Activated CD8-positive, alpha-beta T cell treated with anti-CD3 and anti-CD28 coated beads for 36 hours (primary cell): ENCODE results near the gene SMU1. TPM values are rescaled to one million over a fixed set of nuclear protein-coding genes. Genes with fewer than 3 reads are reported as not detected.
A peak's percentile ranks its signal among the peaks of the same experiment; 100 is the strongest.

Experiments
- ATAC-seq: fragments of 200-7000 bp; cut with Tn5 transposase; one replicate; pipeline ENCODE4 v1.10.0; 2021; ENCODE audit warnings: mild to moderate bottlenecking, moderate library complexity
- CTCF ChIA-PET: fragments of 350-600 bp; sonication (Branson Sonifier 250); formaldehyde crosslinking; loops from one replicate; lab custom pipeline; 2021; ENCODE audit warnings: antibody characterized with exemption; lab: Charles Lee
- POLR2A ChIA-PET: fragments of 350-600 bp; sonication (Branson Sonifier 250); formaldehyde crosslinking; loops from one replicate; lab custom pipeline; 2021; ENCODE audit warnings: antibody characterized with exemption; lab: Charles Lee
- DNase-seq: peaks from one replicate; pipeline ENCODE4 v3.0.0-alpha.2; 2020
- H3K27ac Mint-ChIP-seq: one replicate; pipeline ENCODE4 v1.8.0; 2021; ENCODE audit warnings: mild to moderate bottlenecking, mixed read lengths
- H3K27me3 Mint-ChIP-seq: one replicate; pipeline ENCODE4 v1.8.0; 2021; ENCODE audit warnings: mixed read lengths
- H3K36me3 Mint-ChIP-seq: one replicate; pipeline ENCODE4 v1.8.0; 2021; ENCODE audit warnings: low read depth, mixed read lengths
- H3K4me1 Mint-ChIP-seq: one replicate; pipeline ENCODE4 v1.8.0; 2021; ENCODE audit warnings: low read depth, mixed read lengths
- H3K4me3 Mint-ChIP-seq: one replicate; pipeline ENCODE4 v1.8.0; 2021; ENCODE audit warnings: mild to moderate bottlenecking, moderate library complexity, mixed read lengths
- H3K9me3 Mint-ChIP-seq: one replicate; pipeline ENCODE4 v1.8.0; 2021; ENCODE audit warnings: mixed read lengths
- intact Hi-C: fragments of 100-400 bp; cut with micrococcal nuclease; formaldehyde crosslinking; loops from one replicate; pipeline ENCODE4 v1.10.0; 2022
- total RNA-seq, 2 experiments: library from RNA; stranded (reverse); gene quantifications; one replicate each; pipeline ENCODE4 v1.2.3, GENCODE V29; 2021
- TF ChIP-seq, protein P1 (sequence below): fragments of 200-600 bp; IDR thresholded peaks from one replicate; pipeline ENCODE4 v1.8.0; 2022; ENCODE audit warnings: antibody characterized with exemption, mild to moderate bottlenecking

Gene SMU1
- total RNA-seq, 2 experiments from 2014 or later: 23.8 to 23.9 TPM

DNA sequence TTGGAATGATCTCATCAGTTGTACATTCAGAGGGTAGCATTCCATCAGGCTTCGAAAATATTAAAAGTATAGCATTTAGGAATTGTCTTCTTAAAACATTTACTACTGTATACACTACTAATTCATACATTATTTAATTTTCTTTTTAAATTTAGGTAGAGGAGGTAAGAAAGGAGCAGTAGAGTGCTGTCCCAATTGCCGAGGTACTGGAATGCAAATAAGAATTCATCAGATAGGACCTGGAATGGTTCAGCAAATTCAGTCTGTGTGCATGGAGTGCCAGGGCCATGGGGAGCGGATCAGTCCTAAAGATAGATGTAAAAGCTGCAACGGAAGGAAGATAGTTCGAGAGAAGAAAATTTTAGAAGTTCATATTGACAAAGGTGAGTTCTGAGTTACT lies 46.2 kb downstream of the SMU1 start:
- no peak for DNase-seq
- no peak for ATAC-seq
- Mint-ChIP-seq H3K4me1 (peaks cover 58% of the 10 kb centered on the region), H3K36me3 (peaks cover 75% of the 10 kb centered on the region), H3K27ac (peak overlapping the region; percentile 41), H3K9me3 (no peaks in the 10 kb centered on the region), H3K27me3 (no peaks in the 10 kb centered on the region), H3K4me3 (no peak overlapping the region)
- POLR2A ChIA-PET: interaction anchor here (0.9 to 8.8 kb wide), 3 partner anchors 10 to 37 kb away, joined by 3 to 127 read pairs (median 3); no protein-coding TSS in a partner anchor
- intact Hi-C loops: no loop called here
- TF ChIP-seq, protein P1, sequence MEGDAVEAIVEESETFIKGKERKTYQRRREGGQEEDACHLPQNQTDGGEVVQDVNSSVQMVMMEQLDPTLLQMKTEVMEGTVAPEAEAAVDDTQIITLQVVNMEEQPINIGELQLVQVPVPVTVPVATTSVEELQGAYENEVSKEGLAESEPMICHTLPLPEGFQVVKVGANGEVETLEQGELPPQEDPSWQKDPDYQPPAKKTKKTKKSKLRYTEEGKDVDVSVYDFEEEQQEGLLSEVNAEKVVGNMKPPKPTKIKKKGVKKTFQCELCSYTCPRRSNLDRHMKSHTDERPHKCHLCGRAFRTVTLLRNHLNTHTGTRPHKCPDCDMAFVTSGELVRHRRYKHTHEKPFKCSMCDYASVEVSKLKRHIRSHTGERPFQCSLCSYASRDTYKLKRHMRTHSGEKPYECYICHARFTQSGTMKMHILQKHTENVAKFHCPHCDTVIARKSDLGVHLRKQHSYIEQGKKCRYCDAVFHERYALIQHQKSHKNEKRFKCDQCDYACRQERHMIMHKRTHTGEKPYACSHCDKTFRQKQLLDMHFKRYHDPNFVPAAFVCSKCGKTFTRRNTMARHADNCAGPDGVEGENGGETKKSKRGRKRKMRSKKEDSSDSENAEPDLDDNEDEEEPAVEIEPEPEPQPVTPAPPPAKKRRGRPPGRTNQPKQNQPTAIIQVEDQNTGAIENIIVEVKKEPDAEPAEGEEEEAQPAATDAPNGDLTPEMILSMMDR: no peak
- CTCF ChIA-PET: no interaction called here

DNA sequence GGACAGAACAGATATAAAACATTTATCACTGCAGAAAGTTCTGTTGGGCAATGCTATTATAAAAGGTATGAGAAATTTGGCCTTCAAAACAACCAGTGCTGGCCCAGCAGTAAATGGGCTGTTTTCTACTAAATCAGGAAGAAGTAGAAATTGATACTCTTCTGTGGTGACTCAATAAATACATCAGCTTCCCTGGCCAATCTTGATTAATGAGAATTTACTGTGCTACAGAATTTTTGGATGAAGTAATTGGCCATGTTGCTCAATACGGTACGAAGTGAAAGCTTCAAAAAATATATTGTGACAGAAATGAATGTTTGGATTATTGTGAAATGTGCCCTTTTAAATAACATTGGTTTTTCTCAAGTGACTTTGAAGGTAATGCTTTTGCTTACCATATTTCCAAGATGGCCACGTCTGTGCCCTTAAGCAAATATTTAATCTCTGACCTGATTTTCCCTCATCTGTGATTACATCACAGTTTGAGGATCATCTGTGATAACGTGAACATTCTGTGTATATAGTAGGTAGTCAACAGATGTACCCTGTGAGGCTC lies 47.2 kb downstream of the SMU1 start:
- Mint-ChIP-seq H3K36me3 (peaks cover 74% of the 10 kb centered on the region), H3K9me3 (no peaks in the 10 kb centered on the region), H3K4me3 (peak overlapping the region; percentile 99), H3K27ac (peak overlapping the region; percentile 82), H3K27me3 (no peaks in the 10 kb centered on the region), H3K4me1 (peaks cover 56% of the 10 kb centered on the region)
- intact Hi-C loops: no loop called here
- ATAC-seq: no peak
- CTCF ChIA-PET: no interaction called here
- POLR2A ChIA-PET: interaction anchor here (0.9 to 8.8 kb wide), 2 partner anchors 11 to 21 kb away, joined by 3 to 127 read pairs; no protein-coding TSS in a partner anchor
- no peak for DNase-seq
- TF ChIP-seq, protein P1: no peak

DNA sequence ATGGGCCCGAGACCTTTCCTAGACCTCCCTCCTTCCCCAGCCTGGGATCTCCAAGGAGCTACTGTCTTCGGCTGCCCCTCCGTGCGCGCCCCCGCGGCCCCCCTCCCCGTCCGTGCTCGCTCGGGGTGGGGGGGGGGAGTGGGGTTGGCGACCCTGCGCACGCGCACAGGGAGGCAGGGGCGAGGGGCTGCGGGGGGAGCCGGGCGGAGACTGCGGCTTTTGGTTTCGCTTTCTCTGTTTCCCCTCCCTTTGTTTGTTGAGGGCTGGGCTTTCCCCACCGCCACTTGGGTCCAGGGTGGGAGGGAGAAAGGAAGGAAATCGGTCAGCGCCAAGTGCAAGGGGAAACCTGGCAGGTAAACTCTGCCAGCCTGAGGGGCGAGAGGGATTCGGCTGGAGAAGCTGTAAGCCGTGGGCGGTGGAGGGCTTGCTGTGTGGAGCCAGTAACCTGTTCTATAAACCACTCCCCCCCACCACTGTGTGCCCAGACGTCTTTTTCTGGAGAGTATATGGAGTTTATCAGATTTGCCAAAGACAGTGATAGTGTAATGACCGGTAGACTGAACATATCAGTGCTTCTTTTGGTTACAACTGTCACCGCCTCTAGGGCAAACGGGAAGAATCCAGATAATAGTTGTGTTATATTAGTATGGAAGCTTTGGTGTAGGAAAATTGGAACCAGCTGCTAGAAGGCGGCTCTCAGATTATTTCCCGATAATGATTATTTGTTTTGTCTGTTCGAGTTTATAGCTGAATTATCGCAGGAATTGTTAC lies 50.7 kb downstream of the SMU1 start:
- ATAC-seq (peak; percentile 63), DNase-seq (peak; percentile 81)
- H3K27ac Mint-ChIP-seq: peak overlapping the region; percentile 92
- peak overlapping the region; percentile 99 for H3K4me3 Mint-ChIP-seq
- H3K27me3 Mint-ChIP-seq: no peaks in the 10 kb centered on the region
- intact Hi-C loops: no loop called here
- POLR2A ChIA-PET: interaction anchor here (0.6 to 8.8 kb wide), 31 partner anchors 9 to 627 kb away, joined by 3 to 127 read pairs (median 4); partner anchors contain the start of genes APTX, B4GALT1, BAG1 and CHMP5
- CTCF ChIA-PET: interaction anchor here (0.9 to 2.8 kb wide), 5 partner anchors 13 to 261 kb away, joined by 3 to 11 read pairs (median 4); no protein-coding TSS in a partner anchor
- no peaks in the 10 kb centered on the region for H3K9me3 Mint-ChIP-seq
- H3K36me3 Mint-ChIP-seq: peaks cover 63% of the 10 kb centered on the region
- peaks cover 59% of the 10 kb centered on the region for H3K4me1 Mint-ChIP-seq
- TF ChIP-seq, protein P1: no peak

DNA sequence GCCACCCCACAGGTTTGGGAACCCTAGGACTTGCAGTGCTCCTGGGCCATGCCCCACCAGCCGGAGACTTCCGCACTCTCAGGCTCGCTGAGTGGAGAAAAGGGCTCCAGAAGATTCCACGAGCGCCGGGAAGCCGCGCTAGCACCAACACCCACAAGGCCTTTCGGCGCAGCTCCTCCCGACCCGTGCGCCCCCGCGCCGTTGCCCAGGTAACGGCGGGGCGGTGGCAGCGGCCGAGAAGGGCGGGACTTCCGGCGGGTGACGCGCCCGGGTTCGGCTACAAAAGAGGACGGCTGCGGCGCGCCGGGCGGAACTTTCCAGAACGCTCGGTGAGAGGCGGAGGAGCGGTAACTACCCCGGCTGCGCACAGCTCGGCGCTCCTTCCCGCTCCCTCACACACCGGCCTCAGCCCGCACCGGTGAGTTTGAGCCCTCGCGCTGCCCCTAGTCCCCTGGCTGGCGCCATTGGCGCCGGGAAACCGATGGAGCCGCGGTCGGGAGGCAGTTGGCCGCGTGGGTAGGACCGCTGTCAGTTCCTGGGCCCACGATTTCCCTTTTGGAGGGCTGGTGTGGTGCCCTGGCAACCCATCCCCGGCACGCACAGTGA lies 51.4 kb downstream of the SMU1 start, which contains the start of gene DNAJA1:
DNAJA1 (plus strand) TSS at position 308 of the 606 bp plus-strand sequence. CDS start 1,212 bp downstream, outside the sequence.
- no peaks in the 10 kb centered on the region for H3K27me3 Mint-ChIP-seq
- CTCF ChIA-PET: interaction anchor here (1.5 to 2.8 kb wide), 4 partner anchors 14 to 444 kb away, joined by 3 to 11 read pairs (median 4); no protein-coding TSS in a partner anchor
- H3K36me3 Mint-ChIP-seq: peaks cover 66% of the 10 kb centered on the region
- POLR2A ChIA-PET: interaction anchor here (0.6 to 8.8 kb wide), 36 partner anchors 9 to 627 kb away, joined by 3 to 127 read pairs (median 4); partner anchors contain the start of genes APTX, B4GALT1, BAG1 and CHMP5
- peaks cover 55% of the 10 kb centered on the region for H3K4me1 Mint-ChIP-seq
- intact Hi-C loops: no loop called here
- H3K27ac Mint-ChIP-seq: peak within 1 kb of the TSS; percentile 92
- peak; percentile 80 for ATAC-seq
- no peaks in the 10 kb centered on the region for H3K9me3 Mint-ChIP-seq
- peak within 1 kb of the TSS; percentile 99 for H3K4me3 Mint-ChIP-seq
- TF ChIP-seq, protein P1: no peak
- DNase-seq: peak; percentile 94
